GM12864 (cell line): ENCODE measurements around the gene SMURF1.

Experiments
- DNase-seq: peaks from one replicate; pipeline ENCODE4 v3.0.0-alpha.2; 2011; ENCODE audit warnings: low read depth
- H3K4me3 ChIP-seq: 2 replicates; pipeline ENCODE4 v1.5.1; 2011; ENCODE audit warnings: mild to moderate bottlenecking, low read depth, low read length, control low read depth
- CTCF ChIP-seq: IDR thresholded peaks from 2 replicates; pipeline ENCODE4 v1.5.1; 2011; ENCODE audit warnings: low read depth, mild to moderate bottlenecking, moderate library complexity, low read length, control low read depth, inconsistent platforms; ENCODE audit errors: missing control alignments

SMURF1 gene

GRCh38 chr7:98981701-98982100 lies 162.2 kb downstream of the SMURF1 start:
- H3K4me3 ChIP-seq = no peak overlapping the region
- TF ChIP-seq CTCF = no peak
- no peak for DNase-seq

DNA sequence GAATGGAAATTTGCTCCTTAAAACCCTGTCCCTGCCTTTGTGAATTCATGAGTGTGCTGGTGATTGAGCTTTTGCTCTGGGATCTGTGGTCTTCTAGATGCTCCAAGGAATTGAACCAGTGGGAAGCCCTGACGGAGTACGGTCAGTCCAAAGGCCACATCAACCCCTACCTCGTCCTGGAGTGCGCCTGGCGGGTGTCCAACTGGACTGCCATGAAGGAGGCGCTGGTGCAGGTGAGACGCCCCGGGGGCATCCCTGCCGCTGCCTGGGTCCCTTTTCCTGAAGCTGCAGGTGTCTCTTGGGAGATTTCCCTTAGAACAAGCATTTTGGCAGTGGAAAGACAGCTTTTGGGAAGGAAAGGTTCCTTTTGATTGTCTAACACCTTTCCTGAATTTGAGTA lies 165.2 kb downstream of the SMURF1 start:
- DNase-seq = no peak
- no peak overlapping the region for H3K4me3 ChIP-seq
- TF ChIP-seq CTCF = no peak
